ENCODE measurements around the gene C22orf23.
"Not testable (repeated sequence)": the region's sequence is repeated elsewhere in the genome, so short reads cannot be mapped to it uniquely, and the experiment has no call there.

C22orf23 gene

GRCh38 chr22:37982151-37982785 is 28.9 kb upstream of the C22orf23 start:
- no peak for DNase-seq

- DNase-seq, result no peak
Measured at GRCh38 chr22:37981282-37982011, 28.0 kb upstream of the C22orf23 start.

GRCh38 chr22:37979782-37980181 is 26.4 kb upstream of the C22orf23 start:
- DNase-seq, result no peak

DNA sequence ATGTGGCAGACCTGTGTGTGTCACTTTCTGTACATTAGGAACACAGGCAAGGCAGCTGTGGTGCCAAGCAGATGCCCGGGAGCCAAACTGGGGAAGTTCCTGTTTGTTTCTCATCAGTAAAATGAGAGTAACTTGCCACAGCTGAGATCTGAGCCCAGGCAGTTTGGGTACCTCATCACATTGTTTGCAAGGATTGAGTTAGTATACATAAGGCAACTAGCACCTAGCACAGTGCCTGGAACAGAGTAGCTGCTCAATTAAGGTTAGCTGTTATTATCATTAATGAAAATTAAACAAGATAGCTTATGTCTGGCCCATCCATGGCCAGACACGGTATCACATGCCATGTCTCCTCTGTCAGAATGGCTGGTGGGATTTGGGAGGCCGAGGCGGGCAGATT is 23.1 kb upstream of the C22orf23 start:
- DNase-seq, result no peak

DNA sequence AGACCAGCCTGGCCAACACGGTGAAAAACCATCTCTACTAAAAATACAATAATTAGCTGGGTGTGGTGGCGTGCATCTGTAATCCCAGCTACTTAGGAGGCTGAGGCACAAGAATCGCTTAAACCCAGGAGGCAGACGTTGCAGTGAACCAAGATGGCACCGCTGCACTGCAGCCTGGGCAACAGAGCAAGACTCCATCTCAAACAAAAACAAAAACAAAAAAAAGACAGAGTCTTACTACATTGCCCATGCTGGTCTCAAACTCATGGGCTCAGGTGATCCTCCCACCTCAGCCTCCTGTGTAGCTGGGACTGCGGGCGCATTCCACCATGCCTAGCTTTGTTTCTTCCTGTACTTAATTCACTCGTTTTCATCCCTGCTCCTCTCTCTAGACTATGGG is 22.6 kb upstream of the C22orf23 start:
- DNase-seq, result not testable (repeated sequence)

DNA sequence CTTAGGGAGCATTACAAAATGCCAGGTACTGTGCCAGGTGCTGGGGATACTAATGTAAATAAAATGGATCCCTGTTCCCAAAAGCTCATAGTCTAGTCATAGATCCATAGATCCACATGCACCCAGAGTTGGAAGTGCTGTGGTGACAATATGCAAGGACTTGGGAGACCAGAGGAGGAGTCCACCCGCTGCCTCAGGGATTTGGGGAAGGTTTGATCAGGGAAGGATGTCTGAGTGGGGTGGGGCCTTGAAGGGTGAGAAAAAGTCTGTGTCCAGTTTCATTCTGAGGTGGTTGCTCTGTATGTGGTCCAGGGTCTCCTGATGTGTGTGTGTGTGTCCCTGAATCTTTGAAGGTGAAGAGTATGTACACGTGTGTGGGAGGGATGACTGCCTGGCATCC is 21.8 kb upstream of the C22orf23 start:
- no peak for DNase-seq

DNA sequence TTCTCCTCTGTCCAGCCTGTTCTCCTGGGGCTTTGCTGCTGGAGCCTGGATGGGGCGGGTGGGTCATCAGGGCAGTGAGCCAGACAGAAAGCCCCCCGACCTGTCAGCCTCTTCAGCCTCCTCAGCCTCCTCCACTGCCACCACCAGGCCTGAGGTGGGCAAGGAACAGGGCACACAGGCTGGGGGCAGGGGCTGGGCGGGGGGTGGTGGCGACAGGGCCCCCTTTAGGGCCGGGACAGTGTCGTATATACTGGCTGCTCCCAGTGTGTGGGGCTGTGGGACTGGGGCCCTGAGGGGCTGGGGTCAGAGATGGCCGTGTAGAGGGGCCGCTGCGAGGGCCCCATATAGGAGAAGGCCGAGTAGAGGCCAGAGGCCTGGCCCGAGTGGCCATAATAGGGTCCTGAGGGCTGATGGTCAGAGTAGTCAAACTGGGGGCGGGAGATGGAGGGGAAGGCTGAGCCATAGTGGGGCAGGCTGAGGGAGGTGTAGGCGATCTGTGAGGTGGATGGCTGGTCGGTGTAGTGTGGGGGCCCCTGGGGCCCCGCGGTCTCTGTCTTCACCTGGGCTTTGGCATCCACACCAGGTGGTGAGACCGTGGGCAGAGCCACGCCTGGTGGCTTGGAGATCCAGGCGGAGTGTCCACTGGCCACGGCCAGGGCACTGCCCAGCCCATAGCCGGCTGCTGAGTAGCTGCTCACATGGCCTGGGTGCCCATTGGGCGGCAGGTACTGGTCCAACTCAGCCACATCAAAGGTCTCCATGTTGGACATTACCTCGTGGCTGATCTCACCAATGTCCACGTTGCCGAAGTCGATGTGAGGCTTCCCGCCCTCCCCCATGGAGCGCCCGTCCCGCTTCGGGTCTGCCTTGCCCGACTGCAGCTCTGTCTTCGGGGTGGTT is 20.1 kb upstream of the C22orf23 start:
- DNase-seq, result no peak

- no peak for DNase-seq
Measured at GRCh38 chr22:37972527-37972926, 19.1 kb upstream of the C22orf23 start.

DNA sequence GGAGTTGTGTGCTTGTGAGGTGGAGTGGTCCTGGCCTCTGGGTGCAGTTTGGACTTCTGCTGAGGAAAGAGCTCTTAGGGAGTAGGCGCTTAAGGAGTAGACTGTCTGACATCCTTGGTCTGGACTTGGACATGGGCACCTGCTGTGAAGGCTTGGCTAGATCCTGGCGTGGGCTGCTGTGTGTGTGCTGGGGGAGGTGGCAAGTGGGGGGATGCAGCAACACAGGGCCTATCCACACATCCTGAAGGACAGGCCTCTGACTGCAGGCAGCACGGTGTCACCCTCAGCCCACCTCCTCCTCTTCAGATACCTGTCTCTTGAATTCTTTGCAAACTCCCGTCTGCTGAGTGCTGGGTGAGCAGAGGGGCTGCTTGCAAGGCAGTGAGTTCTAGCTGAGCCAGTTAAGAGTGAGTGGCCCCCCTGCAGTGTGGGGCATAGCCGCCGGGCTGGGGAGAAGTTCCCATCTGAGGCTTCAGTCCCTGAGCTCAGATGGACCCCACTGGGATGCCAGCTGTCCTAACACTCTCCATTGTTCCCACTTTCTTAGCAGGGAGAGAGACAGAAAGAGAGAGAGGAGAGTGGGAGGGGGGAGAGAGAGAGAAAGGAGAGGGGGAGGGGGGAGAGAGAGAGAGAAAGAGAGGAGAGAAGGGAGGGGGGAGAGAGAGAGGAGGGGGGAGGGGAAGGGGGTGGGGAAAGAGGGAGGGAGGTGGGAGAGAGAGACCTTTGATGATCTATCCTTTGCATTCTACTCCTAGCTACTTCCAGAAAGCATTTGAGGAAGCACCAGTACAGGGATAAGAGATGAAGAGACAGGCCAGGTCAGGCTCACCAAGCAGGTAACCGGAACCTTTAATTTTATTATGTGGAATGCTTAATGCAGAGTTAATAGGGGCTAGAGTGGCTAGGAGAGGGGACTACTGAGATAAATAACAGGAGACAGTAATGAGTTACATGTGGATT is 18.4 kb upstream of the C22orf23 start:
- DNase-seq, result no peak

DNA sequence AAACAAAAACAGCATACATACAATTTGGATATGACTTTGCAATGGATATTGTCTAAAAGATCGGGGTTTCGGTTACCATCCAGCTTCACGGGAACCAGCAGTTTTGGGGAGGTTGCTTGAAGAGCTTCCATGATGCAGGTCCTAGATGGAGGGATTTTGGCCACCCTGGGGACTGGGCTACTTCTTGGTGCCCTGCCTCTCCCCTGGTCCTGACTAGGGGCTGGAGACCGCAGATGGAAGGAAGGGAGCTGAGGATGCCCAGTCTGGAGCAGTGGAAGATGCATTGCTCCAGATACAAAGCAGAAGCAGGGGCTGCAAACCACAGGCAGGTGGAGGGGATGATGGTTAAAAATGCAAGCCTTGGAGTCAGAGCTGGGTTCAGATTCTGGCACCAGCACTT is 17.5 kb upstream of the C22orf23 start:
- DNase-seq, result no peak

- DNase-seq, result no peak
Measured at GRCh38 chr22:37968452-37969251, 15.3 kb upstream of the C22orf23 start.

GRCh38 chr22:37967637-37968451 is 14.4 kb upstream of the C22orf23 start:
- DNase-seq, result no peak

GRCh38 chr22:37967147-37967546 is 13.7 kb upstream of the C22orf23 start:
- no peak for DNase-seq

GRCh38 chr22:37965940-37966664 is 12.7 kb upstream of the C22orf23 start:
- no peak for DNase-seq

DNA sequence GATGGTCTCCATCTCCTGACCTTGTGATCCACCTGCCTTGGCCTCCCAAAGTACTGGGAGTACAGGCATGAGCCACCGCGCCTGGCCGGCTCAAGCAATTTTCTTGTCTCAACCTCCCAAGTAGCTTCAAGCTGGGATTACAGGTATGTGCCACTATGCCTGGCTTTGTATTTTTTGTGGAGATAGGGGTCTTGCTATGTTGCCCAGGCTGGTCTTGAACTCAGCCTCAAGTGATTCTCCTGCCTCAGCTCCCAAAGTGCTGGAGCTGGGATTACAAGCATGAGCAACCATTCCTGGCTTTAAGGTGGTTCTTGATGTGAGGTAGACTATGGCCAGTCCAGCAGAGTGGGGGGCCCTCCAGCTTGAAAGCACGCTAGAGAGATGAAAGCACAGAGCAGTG is 7.7 kb upstream of the C22orf23 start:
- no peak for DNase-seq

DNA sequence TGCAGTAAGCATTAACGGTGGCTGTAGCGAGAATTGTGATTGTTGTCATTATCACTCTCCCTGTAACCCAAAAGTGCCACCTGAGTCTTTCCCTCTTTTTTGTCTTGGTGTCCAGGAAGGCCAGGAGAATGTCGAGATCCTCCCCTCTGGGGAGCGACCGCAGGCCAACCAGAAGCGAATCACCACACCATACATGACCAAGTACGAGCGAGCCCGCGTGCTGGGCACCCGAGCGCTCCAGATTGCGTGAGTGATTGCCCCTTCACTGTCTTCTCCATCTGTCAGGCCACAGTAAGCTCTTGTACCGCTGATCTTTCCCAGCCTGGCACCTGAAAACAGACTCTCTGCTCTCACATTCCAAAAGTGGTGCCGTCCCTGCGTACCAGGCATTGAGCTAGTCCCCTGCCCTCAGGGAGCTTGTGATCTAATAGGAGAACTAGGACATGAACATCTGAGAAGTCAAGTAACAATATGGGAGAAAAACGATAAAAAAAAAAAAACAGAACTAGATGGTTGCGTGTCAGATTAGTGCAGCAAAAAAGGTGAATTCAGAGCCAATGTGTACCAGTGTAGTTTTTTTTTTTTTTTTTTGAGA is 5.9 kb upstream of the C22orf23 start:
- no peak for DNase-seq

- DNase-seq, result no peak
Measured at GRCh38 chr22:37957232-37957631, 3.8 kb upstream of the C22orf23 start.

GRCh38 chr22:37955825-37956397 is 2.5 kb upstream of the C22orf23 start:
- DNase-seq, result not testable (repeated sequence)

DNA sequence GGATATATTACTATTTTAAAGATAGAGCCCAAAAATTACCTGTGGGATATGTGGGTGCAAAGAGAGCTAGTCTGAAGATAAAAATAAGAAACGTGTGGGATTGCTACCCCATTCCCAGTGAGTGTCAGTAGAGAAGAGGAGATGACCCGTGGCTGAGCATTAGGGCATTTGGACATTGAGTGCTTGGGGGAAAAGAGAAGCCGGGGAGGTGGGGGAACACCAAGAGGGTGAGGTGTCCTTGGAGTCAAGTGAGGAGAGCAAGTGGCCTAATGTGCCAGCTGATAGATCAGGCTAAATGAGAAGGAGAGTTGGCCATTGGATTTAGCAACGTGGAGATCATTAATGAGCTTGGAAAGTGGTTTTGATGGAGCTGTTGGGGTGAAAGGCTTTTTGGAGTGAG is 1.3 kb upstream of the C22orf23 start:
- DNase-seq, result no peak
